Raji (cell line): ENCODE data around the gene CD300E.

Experiments
- POLR2A ChIP-seq: IDR thresholded peaks from 2 replicates; pipeline ENCODE4 v1.6.1; 2011; ENCODE audit warnings: low read depth, low read length, control low read depth; ENCODE audit not compliant: insufficient read depth

Gene CD300E

GRCh38 chr17:74641958-74642298, 18.4 kb upstream of the CD300E start:
- TF ChIP-seq POLR2A = no peak

GRCh38 chr17:74641224-74641957, 17.9 kb upstream of the CD300E start:
- no peak for TF ChIP-seq POLR2A

GRCh38 chr17:74639704-74640151, 16.2 kb upstream of the CD300E start:
- no peak for TF ChIP-seq POLR2A

GRCh38 chr17:74637926-74638325, 14.4 kb upstream of the CD300E start:
- TF ChIP-seq POLR2A = no peak

- no peak for TF ChIP-seq POLR2A
These were observed 13.7 kb upstream of the CD300E start for GRCh38 chr17:74637265-74637664.

GRCh38 chr17:74635418-74635817, 11.9 kb upstream of the CD300E start:
- no peak for TF ChIP-seq POLR2A

- no peak for TF ChIP-seq POLR2A
These were observed 9.8 kb upstream of the CD300E start for GRCh38 chr17:74633326-74633725.

- TF ChIP-seq POLR2A = no peak
These were observed 9.1 kb upstream of the CD300E start for GRCh38 chr17:74632617-74633016.

GRCh38 chr17:74631468-74632450, 8.2 kb upstream of the CD300E start:
- no peak for TF ChIP-seq POLR2A

GRCh38 chr17:74625661-74626060, 2.1 kb upstream of the CD300E start:
- no peak for TF ChIP-seq POLR2A

GRCh38 chr17:74624131-74624530, 593 bp upstream of the CD300E start:
- TF ChIP-seq POLR2A = no peak

GRCh38 chr17:74619077-74619673, 4.4 kb downstream of the CD300E start:
- TF ChIP-seq POLR2A = no peak

- no peak for TF ChIP-seq POLR2A
These were observed 5.1 kb downstream of the CD300E start for GRCh38 chr17:74618451-74618850.

- TF ChIP-seq POLR2A = no peak
These were observed 6.8 kb downstream of the CD300E start for GRCh38 chr17:74616696-74617095.

- no peak for TF ChIP-seq POLR2A
These were observed 11.5 kb downstream of the CD300E start for GRCh38 chr17:74612046-74612445.

- TF ChIP-seq POLR2A = no peak
These were observed 13.4 kb downstream of the CD300E start for GRCh38 chr17:74610108-74610507.
